HG02981 (cell line): ENCODE data around the gene UCK2.
"Not testable (repeated sequence)": the region's sequence is repeated elsewhere in the genome, so short reads cannot be mapped to it uniquely, and the experiment has no call there.

ENCODE experiments used
- ATAC-seq: cut with Tn5 transposase; IDR thresholded peaks from one replicate; pipeline ENCODE4 v1.9.1; 2021; ENCODE audit warnings: mild to moderate bottlenecking, moderate library complexity; ENCODE audit not compliant: unreplicated experiment

The UCK2 gene

DNA sequence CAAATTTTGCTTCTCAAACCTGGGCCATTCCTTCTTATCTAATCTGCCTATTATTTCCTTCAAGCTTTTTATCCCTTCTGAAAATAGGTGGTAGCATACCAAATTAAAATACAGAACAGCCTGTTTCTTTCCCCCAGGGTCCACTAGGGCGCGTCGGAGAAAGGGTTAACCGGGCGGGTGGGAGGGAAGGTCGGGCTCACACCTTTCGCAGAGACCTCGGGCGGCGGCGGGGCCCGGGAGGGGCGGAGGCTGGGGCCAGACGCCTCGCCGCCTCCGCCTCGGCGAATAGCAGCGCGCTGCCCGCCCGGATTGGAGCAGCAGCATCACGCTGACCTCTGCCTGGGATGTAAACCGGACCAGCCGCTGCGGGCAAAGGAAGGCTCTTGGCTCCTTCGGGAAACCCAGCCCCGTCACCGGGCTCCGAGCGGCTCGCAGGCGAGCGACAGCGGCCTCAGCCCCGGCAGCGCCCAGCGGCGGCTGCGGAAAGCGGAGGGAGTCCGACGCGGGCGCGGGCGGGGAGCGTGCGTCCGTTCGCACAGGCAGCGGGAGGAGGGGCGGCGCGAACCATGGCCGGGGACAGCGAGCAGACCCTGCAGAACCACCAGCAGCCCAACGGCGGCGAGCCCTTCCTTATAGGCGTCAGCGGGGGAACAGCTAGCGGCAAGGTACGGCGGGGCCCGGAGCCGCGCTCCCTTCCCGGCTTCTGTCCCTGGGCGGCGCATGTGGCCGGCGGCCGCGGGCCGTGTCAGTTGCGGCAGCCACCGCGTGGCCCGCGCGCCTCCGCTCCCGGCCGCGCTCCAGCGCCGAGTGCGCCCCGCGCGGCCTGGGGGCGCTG is at the start of gene UCK2:
UCK2 (plus strand) TSS at position 347 of the 835 bp plus-strand sequence; CDS start at position 567, 220 bp downstream.
- peak; percentile 64 for ATAC-seq

DNA sequence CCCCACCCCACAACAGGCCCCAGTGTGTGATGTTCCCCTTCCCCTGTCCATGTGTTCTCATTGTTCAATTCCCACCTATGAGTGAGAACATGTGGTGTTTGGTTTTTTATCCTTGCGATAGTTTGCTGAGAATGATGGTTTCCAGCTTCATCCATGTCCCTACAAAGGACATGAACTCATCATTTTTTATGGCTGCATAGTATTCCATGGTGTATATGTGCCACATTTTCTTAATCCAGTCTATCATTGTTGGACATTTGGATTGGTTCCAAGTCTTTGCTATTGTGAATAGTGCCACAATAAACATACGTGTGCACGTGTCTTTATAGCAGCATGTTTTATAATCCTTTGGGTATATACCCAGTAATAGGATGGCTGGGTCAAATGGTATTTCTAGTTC is 49.2 kb upstream of the UCK2 start:
- ATAC-seq: not testable (repeated sequence)

DNA sequence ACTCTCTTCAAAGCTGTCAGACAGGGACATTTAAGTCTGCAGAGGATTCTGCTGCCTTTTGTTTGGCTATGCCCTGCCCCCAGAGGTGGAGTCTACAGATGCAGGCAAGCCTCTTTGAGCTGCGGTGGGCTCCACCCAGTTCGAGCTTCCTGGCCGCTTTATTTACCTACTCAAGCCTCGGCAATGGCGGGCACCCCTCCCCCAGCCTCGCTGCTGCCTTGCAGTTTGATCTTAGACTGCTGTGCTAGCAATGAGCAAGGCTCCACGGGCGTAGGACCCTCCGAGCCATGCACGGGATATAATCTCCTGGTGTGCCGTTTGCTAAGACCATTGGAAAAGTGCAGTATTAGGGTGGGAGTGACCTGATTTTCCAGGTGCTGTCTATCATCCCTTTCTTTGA is 43.9 kb upstream of the UCK2 start:
- ATAC-seq: not testable (repeated sequence)

DNA sequence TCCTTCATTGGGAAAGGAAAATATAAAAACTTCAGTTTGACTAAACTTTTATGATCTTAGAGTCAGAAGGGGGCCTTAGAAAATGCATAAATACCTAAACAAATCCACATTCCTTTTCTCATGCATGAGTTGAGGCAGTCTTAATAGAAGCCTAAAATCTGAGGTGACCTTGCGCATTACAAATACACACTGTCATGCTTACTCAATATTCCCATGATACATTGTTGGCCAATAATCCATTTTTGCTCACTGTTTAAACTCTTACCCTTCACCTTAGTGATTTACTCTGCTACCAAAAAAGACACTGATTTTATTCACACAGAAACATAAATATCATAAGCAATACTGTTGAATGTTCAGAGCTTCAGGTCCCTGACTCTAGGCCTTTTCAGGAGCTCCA is 39.7 kb upstream of the UCK2 start:
- no peak for ATAC-seq

DNA sequence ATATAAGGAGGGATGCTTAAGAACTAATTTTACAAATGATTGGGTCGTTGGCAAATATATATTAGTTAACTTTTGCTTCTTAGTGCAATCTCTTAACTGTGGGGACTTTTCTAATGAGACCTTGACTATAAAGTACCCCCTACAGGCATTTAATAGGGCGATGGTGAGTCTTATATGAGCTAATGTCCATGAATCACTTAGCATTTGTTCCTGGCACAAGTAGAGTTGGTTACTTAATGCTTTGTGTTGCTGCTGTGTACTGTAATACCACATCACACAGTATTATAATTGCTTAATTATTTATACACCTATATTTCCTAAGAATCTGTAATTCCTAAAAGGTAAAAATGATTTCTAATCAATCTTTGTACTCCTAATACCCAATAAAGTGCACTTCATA is 33.5 kb upstream of the UCK2 start:
- no peak for ATAC-seq

DNA sequence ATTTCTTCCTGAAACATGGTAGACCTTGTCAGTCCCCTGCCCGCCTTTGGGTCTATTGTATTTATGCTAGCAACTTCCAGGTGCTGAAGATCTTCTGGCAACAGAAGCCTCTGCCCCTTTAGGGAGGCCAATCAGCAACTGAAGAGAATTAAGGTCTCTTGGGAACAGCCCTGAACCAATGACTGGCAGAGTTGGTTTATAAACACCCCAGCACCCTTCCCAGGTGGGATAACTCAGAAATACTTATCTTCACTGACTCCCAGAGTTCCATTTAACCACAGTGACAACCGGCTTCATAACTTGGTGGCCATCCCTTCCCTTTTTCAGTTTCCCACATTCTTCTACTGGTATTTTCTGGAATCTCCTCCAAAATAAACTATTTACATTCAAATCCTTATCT is 31.5 kb upstream of the UCK2 start:
- ATAC-seq: no peak

DNA sequence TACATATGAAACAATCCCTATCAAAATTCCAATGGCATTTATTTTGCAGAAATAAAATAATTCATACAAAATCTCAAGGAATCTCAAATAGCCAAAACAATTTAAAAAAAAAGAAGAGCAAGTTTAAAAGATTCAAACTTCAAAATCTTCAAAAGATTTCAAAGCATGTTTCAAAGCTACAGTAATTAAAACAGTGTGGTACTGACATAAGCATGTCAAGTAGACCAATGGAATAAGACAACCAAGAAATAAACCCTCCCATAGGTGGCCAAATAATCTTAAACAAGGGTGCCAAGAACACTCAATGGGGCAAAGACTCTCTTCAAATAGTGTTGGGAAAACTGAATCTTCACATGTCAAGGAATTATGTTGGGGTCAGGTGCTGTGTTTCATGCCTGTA is 28.0 kb upstream of the UCK2 start:
- ATAC-seq: no peak

DNA sequence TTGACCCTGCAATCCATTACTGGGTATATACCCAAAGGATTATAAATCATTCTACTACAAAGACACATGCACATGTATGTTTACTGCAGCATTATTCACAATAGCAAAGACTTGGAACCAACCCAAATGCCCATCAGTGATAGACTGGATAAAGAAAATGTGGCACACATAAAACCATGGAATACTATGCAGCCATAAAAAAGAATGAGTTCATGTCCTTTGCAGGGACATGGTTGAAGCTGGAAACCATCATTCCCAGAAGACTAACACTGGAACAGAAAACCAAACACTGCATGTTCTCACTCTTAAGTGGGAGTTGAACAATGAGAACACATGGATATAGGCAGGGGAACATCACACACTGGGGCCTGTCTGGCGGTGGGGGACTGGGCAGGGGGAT is 22.9 kb upstream of the UCK2 start:
- not testable (repeated sequence) for ATAC-seq

DNA sequence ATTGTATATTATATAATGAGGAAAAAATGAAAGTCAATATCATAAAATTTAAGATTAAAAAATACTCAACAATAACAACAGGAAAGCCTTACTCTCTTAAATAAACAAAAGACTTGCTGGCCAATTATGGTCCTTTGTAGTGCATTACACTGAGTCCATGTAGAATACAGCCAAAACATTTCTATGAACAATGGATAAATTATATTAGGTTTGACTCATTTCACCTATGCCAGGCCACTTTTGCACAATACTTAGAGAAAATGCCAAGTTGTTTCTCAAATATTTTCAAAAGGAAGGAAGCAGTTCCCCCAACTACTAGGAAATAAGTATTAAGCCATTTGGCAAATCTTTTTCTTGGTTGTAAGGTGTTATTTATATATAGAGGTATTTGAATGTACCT is 19.8 kb upstream of the UCK2 start:
- no peak for ATAC-seq

DNA sequence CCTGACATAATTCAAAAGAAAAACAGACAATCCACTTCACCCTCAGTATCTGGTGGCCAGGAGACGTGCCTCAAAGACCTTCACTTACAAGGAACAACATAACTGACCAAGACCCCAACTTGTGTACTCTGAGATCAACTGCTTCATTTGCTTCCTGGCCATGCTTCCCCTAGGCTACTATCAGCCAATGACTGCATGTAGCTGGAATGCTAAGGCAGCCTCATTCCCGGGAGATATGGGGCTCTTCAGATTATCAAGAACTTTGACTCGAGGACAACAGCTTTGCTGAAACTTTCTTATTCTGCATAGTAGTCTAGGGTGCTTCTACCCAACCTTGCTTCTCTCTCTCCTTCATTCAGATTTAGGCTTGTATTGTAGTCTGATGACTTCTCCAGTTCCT is 11.7 kb upstream of the UCK2 start:
- no peak for ATAC-seq

DNA sequence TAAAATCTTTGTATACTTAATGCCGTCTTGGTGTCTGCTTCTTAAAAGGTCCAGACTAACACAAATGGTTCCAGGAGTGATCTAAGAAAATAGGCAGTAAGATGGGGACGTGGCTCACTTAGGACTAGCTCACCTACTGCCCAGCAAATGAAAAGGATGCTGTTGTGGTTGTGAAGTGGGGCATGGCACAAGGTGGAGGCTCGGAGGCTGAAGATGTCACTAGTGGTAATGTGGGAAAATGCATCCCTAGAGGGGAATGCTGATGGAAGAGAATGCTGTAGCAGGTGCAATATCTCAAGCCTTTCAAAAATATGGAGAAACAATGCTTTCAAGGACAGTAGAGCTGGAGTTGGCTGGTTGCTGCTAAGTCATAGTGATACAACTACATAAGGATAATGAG is 11.3 kb upstream of the UCK2 start:
- no peak for ATAC-seq

DNA sequence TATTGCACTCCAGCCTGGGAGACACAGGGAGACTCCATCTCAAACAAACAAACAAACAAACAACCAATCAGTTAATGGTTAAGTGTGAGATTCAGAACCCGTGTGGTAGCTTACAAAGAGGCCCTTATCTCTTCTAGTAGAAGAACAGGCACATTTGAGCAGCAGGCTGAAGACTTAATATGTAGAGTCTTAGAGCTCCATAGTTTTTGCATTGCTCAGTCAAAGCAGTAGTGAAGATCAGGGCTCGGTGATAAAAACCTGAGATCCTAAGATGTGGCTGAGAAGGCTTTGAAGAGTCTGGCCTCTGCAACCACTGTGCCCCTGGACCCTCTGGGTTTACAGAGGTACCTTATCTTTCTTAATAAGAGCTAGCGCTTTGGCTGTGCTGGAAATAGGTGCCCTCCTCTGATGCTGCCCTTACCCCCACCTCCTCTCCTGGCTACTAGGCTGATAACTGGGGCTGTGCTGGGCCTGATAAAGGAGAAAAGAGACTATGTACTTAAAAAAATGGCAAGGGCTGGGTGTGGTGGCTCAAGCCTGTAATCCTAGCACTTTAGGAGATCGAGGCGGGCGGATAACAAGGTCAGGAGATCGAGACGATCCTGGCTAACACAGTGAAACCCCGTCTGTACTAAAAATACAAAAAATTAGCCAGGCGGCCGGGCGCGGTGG is 10.5 kb upstream of the UCK2 start:
- ATAC-seq: no peak

DNA sequence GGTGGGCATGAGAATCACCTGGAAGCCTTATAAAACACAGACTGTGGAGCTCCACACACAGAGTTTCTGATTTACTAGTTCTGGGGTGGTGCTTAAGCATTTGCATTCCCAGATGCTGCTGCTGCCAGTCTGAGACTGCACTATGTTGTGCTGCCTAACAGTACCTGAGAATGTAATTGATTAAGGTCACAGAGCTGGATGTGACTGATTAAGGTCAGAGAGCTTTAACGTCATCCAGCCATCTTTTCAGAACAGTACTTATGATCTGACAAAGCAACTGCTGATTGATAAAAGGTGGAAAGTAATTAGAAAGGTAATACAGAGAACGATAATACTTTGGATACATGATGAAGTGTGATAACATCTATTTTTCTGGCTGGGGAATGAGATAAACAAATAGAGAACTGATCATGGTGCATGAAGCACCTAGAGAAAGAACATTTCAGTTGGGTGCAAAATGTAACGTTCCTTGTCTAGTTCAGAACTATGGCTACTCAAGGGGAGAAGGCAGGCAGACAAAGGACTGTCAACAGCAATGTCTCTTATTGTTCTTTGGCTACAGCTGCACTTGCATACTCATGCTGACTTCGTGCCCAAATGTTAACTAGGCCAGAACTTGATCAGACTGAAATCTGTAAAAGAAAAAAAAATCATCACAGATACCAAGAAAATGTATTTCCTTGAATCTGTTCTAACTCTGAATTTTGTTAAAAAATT is 3.7 kb upstream of the UCK2 start:
- no peak for ATAC-seq

DNA sequence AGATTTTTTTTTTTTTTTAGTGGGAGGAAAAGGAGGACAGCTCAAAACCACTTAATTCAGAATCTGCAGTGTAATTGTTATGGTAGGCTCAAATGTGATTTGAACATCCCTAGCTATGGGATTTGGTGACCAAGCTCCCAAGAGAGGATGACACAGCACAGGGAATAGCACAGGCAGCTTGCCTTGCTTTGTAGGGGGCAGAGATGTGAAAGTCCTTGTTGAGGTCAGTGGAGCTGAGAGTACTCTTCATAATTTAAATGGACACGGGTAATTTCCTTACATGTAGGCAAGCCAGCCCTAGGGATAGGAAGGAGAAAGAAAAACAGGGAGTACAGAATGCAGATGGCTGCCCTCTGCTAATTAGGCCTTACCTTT is 3.2 kb upstream of the UCK2 start:
- no peak for ATAC-seq

DNA sequence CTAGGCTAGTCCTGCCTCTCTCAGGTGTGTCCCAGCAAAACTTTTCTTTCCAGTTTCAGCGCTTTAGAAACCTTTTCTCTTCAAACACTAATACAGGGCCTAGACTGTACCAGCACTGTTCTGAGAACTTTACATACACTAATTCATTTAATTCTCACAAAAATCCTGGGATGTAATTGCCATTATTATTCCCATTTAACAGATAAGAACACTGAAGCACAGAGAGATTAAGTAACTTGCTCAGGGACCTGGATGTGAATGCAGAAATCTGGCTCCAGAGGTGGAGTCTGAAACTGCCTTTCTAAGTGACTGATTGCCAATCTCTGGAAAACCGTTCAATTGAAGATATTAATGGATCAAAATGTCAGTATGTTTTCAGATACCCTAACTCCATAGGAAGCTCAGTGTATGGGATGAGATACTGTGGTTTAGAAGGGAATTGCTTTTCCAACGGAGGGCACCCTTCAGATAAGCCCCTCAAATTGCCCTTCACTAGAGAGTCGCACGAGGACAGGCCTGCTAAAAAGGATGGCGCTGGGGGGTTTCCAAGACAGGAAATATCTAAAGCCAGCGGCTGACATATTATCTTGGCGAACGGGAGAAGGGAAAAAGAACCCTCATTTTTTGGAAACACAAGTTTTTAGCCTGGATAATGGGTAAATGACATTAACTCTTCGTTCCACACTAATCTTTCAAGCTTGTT is 698 bp upstream of the UCK2 start:
- ATAC-seq: no peak

DNA sequence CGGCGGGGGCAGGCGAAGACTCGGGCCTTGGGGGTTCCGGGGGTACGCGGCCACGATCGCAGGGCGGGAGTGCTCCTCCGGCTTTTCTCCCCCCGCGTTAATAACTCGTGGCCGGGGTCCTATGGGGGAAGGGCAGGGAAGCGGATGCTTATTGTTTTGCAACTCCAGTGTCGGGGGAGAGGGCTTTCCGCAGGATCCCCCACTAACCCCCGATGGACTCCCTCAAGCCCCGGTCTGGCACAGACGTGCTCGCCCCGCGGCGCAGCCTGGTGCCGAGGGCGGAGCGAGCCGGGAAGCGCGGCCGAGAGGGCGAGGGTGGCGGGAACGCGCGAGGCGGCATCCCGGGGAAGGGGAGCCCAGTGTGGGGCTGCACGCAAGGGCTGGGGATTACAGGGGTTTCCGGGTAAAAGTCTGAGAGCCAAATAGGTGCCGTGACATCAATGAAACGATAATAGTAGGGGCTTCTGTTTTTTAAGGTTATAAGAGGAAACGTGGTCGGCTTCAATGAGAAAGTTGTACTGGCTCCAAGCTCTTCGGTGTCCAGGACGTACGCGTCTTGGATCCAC is 772 bp downstream of the UCK2 start:
- ATAC-seq: peak; percentile 37

DNA sequence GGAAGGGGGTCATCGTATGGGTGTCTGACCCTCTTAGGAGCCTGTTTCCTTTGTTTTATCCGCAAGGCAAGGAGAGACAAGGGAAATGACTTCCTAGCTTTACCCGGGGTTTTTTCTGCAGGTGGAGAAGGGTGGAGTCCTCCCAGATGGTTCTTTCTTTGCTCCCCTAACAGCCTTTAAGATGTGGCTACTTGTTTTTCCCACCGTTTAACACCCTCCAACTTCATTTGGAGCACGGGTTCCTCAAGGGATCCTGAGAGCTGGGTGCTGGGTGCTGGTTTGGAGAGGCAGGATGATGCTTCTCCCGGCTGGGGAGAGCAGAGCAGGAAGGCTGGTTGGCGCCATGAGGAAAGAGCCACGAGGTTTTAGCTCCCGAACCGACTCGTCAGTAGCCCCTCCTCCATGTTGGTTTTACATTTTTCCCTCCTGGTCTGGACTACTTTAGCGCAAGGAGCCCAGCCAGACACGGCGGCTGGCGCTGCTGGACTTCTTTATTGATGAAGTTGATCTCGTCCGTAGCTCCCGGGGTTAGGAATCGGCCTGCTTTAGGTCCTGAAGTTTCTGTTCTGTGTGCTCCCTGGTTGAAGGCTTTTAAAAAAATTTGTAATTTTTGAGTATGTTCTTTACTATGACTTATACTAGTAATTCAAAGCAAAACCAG is 1.4 kb downstream of the UCK2 start:
- no peak for ATAC-seq

DNA sequence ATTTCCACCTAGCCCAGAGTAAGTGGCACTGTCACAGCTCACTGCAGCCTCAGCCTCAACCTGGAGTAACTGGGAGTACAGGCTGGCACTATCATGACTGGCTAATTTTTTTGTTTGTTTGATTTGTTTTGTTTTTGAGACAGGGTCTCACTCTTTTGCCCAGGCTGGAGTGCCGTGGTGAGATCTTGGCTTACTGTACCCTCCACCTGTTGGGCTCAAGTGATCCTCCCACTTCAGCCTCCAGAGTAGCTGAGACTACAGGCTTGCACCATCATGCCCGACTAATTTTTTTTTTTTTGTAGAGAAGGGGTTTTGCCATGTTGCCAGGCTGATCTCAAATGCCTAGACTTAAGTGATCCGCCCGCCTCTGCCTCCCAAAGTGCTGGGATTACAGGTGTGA is 2.5 kb downstream of the UCK2 start:
- ATAC-seq: no peak

DNA sequence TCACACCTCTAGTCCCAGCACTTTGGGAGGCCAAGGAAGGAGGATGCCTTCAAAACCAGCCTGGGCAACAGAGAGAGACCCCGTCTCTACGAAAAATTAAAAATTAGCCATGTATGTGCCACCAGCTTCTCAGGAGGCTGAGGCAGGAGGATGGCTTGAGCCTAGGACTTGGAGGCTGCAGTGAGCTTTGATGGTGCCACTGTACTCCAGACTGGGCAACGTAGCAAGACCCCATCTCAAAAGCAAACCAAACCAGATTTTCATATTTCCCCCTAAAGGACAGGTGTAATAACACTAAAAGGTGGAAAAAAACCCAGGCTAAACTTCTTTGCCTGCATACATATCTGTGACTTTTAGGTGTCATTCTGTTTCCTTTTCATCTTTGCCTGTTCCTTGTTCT is 3.7 kb downstream of the UCK2 start:
- no peak for ATAC-seq

DNA sequence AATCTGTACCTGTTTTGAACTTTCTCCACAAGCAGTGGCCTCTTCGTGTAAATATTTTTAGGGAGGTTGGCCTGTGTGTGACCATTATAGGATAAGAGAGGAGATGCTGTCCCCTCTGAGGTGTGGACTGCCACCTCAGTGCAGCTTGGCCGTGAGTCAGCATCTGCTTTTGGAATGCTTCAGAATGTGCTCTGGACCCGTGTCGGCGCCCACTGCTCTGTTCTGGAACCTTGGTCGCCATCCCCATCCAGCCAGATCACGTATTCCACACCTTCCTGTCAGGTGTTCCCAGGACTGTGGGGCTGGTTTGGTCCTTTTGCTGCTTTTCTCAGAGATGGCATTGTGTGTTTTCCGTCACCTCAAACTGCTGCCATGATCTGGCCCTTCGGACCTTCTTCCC is 5.5 kb downstream of the UCK2 start:
- ATAC-seq: no peak
